H9 (cell line): Measurements from ENCODE around the gene TAGLN3. TPM values are rescaled to one million over a fixed set of nuclear protein-coding genes. Genes with fewer than 3 reads are reported as not detected.

ENCODE experiments used
- DNase-seq: peaks from one replicate; pipeline ENCODE4 v3.0.0-alpha.2; 2017
- H2AFZ ChIP-seq: one replicate; pipeline ENCODE4 v1.6.1; 2013; ENCODE audit warnings: mild to moderate bottlenecking, low read length, control low read depth, moderate library complexity
- H2AK5ac ChIP-seq: 2 replicates; pipeline ENCODE4 v1.6.1; 2013; ENCODE audit warnings: low read length, control low read depth, mixed read lengths; ENCODE audit not compliant: insufficient read length
- H2BK120ac ChIP-seq: one replicate; pipeline ENCODE4 v1.6.1; 2013; ENCODE audit warnings: low read depth, mild to moderate bottlenecking, low read length, control low read depth, inconsistent platforms; ENCODE audit not compliant: poor library complexity, severe bottlenecking
- H2BK12ac ChIP-seq: 2 replicates; pipeline ENCODE4 v1.6.1; 2013; ENCODE audit warnings: low read length, control low read depth, mixed read lengths, low read depth; ENCODE audit not compliant: insufficient read length
- H2BK15ac ChIP-seq: 2 replicates; pipeline ENCODE4 v1.6.1; 2013; ENCODE audit warnings: low read depth, low read length, control low read depth
- H2BK20ac ChIP-seq: one replicate; pipeline ENCODE4 v1.6.1; 2013; ENCODE audit warnings: low read depth, mild to moderate bottlenecking, low read length, control low read depth, inconsistent platforms; ENCODE audit not compliant: poor library complexity, severe bottlenecking
- H2BK5ac ChIP-seq: 2 replicates; pipeline ENCODE4 v1.6.1; 2013; ENCODE audit warnings: low read length, control low read depth, mixed read lengths; ENCODE audit not compliant: insufficient read length
- H3K14ac ChIP-seq: 2 replicates; pipeline ENCODE4 v1.6.1; 2013; ENCODE audit warnings: low read length, control low read depth; ENCODE audit not compliant: insufficient read depth
- H3K18ac ChIP-seq: 2 replicates; pipeline ENCODE4 v1.6.1; 2013; ENCODE audit warnings: low read depth, mild to moderate bottlenecking, mixed read lengths, low read length, control low read depth; ENCODE audit not compliant: insufficient read length
- H3K23ac ChIP-seq: 2 replicates; pipeline ENCODE4 v1.6.1; 2013; ENCODE audit warnings: low read length, control low read depth, mixed read lengths, low read depth; ENCODE audit not compliant: insufficient read length
- H3K23me2 ChIP-seq: 2 replicates; pipeline ENCODE4 v1.6.1; 2013; ENCODE audit warnings: low read depth, mild to moderate bottlenecking, mixed read lengths, low read length, control low read depth; ENCODE audit not compliant: insufficient read length, poor library complexity, severe bottlenecking
- H3K27ac ChIP-seq: 2 replicates; pipeline ENCODE4 v1.5.1; 2013; ENCODE audit warnings: low read length, control low read depth, mixed read lengths, low read depth; ENCODE audit not compliant: insufficient read length
- H3K27me3 ChIP-seq: 2 replicates; pipeline ENCODE4 v1.6.1; 2013; ENCODE audit warnings: low read length, control low read depth, inconsistent platforms; ENCODE audit not compliant: insufficient read depth
- H3K4ac ChIP-seq: 2 replicates; pipeline ENCODE4 v1.6.1; 2013; ENCODE audit warnings: low read depth, mild to moderate bottlenecking, control low read depth, inconsistent platforms, low read length, moderate library complexity
- H3K4me1 ChIP-seq: 2 replicates; pipeline ENCODE4 v1.6.1; 2013; ENCODE audit warnings: low read length, control low read depth, inconsistent platforms; ENCODE audit not compliant: insufficient read depth
- H3K4me2 ChIP-seq: 2 replicates; pipeline ENCODE4 v1.6.1; 2013; ENCODE audit warnings: low read length, control low read depth, mixed read lengths; ENCODE audit not compliant: insufficient read length, insufficient read depth
- H3K56ac ChIP-seq: 2 replicates; pipeline ENCODE4 v1.6.1; 2013; ENCODE audit warnings: low read depth, mild to moderate bottlenecking, mixed read lengths, low read length, control low read depth; ENCODE audit not compliant: insufficient read length
- H3K79me1 ChIP-seq: 2 replicates; pipeline ENCODE4 v1.6.1; 2013; ENCODE audit warnings: low read depth, mild to moderate bottlenecking, moderate library complexity, low read length, control low read depth, inconsistent platforms; ENCODE audit not compliant: insufficient read depth, poor library complexity, severe bottlenecking
- H3K79me2 ChIP-seq: 2 replicates; pipeline ENCODE4 v1.6.1; 2013; ENCODE audit warnings: low read length, control low read depth, inconsistent platforms; ENCODE audit not compliant: insufficient read depth
- H3K9ac ChIP-seq: 2 replicates; pipeline ENCODE4 v1.6.1; 2013; ENCODE audit warnings: low read length, control low read depth, mixed read lengths; ENCODE audit not compliant: insufficient read length; ENCODE audit errors: extremely low read depth
- H3K9me3 ChIP-seq: one replicate; pipeline ENCODE4 v1.6.1; 2013; ENCODE audit warnings: low read depth, low read length, inconsistent platforms; ENCODE audit not compliant: control insufficient read depth
- H3T11ph ChIP-seq: one replicate; pipeline ENCODE4 v1.6.1; 2013; ENCODE audit warnings: mild to moderate bottlenecking, low read length, control low read depth, inconsistent platforms
- H4K20me1 ChIP-seq: one replicate; pipeline ENCODE4 v1.6.1; 2013; ENCODE audit not compliant: control insufficient read depth, insufficient read length, insufficient read depth
- H4K5ac ChIP-seq: 2 replicates; pipeline ENCODE4 v1.6.1; 2013; ENCODE audit warnings: low read depth, mild to moderate bottlenecking, mixed read lengths, low read length, control low read depth; ENCODE audit not compliant: insufficient read length
- H4K8ac ChIP-seq: replicated peaks from 2 replicates; pipeline ENCODE4 v1.6.1; 2013; ENCODE audit warnings: low read length, control low read depth, mixed read lengths, low read depth; ENCODE audit not compliant: insufficient read length
- H4K91ac ChIP-seq: 2 replicates; pipeline ENCODE4 v1.6.1; 2013; ENCODE audit warnings: low read depth, mild to moderate bottlenecking, moderate library complexity, mixed read lengths, low read length, control low read depth; ENCODE audit not compliant: insufficient read length
- H3K27ac Mint-ChIP-seq, 3 experiments: 2 replicates in 2 of 3; 3 replicates in 1 of 3; pipeline ENCODE4 v1.8.0; 2020 to 2021; ENCODE audit warnings: mixed read lengths in 3 of 3, mild to moderate bottlenecking in 1 of 3, moderate library complexity in 1 of 3
- H3K27me3 Mint-ChIP-seq: 2 replicates; pipeline ENCODE4 v1.8.0; 2021; ENCODE audit warnings: low read depth, mild to moderate bottlenecking, moderate library complexity, mixed read lengths
- H3K36me3 Mint-ChIP-seq, 3 experiments: 2 replicates in 2 of 3; 3 replicates in 1 of 3; pipeline ENCODE4 v1.8.0; 2020 to 2021; ENCODE audit warnings: low read depth in 3 of 3, mixed read lengths in 3 of 3; ENCODE audit not compliant: insufficient read depth in 1 of 3
- H3K4me1 Mint-ChIP-seq, 2 experiments: 2 replicates each; pipeline ENCODE4 v1.8.0; 2020; ENCODE audit warnings: mixed read lengths in 2 of 2
- H3K4me3 Mint-ChIP-seq, 2 experiments: 2 replicates in 1 of 2; 3 replicates in 1 of 2; pipeline ENCODE4 v1.8.0; 2020 to 2021; ENCODE audit warnings: mild to moderate bottlenecking in 2 of 2, mixed read lengths in 2 of 2, moderate library complexity in 1 of 2
- H3K9me3 Mint-ChIP-seq, 2 experiments: 2 replicates in 1 of 2; 3 replicates in 1 of 2; pipeline ENCODE4 v1.8.0; 2020; ENCODE audit warnings: mild to moderate bottlenecking in 2 of 2, mixed read lengths in 2 of 2, moderate library complexity in 1 of 2
- WGBS: extraction: QIAGEN DNeasy Blood & Tissue Kit; methylation state at CpG from one replicate; pipeline ENCODE4 v1.1.7; 2013; ENCODE audit warnings: missing lambda C conversion rate, low lambda C conversion rate, mixed read lengths; ENCODE audit not compliant: insufficient read length; ENCODE audit errors: extremely low coverage; 5-methylcytosine and 5-hydroxymethylcytosine counted together
- total RNA-seq: library from RNA; stranded (reverse); gene quantifications from 2 replicates; pipeline ENCODE4 v1.2.1, GENCODE V29; 2021
- TF ChIP-seq, protein P1 (sequence below): fragments of 200-600 bp; sonication (generic); conservative IDR thresholded peaks from 3 replicates; pipeline ENCODE4 v1.8.0; 2021; ENCODE audit warnings: antibody characterized with exemption, mild to moderate bottlenecking

Gene TAGLN3
- total RNA-seq, 1 experiment from 2014 or later = 6.4 TPM

DNA sequence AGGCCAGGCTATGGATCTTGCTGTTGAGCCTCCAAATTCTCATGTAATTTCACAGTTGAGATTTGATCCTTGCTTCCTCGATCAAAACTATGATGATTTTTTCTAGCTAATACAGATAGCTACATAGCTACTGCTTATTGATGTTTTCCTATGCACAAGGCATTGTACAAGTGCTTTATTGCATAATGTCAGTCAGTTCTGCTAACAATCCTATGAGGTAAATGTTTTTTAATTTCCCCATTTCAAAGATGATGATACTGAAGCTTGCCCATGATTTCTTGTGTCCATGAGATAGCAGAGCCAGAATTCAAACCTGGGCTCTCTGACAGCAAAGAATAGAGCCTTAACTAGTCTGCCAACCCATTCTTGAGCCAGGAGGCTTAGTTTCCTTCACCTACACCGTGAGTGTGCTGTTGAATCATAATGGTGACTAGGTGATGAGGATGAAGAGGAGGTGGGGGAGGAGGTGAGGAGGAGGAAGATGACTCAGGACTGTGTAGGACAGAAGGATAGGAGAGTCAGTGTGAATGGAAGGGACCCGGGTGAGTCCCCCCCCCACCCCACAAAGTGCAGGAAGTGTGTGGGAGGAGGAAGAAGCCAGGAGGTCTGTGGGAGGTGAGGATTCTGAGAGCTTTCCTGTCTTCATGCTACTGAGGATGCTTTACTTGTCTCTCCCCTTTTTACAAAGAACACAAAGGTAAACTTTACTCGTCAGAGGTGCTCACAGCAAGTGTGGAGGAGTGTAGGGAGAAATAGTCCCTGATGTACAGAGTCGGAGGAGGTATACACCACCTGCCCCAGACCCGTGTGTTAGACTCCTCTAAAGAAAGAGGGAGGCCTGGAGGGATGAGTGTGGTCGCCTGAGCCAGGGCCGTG is 3.6 kb downstream of the TAGLN3 start:
- Histone ChIP-seq H2BK20ac (no peak overlapping the region), H4K8ac (no peak overlapping the region), H3K4me2 (no peak overlapping the region), H3K23ac (no peak overlapping the region), H2AFZ (no peak overlapping the region), H3K18ac (no peak overlapping the region), H3T11ph (no peak overlapping the region), H3K79me2 (no peaks in the 10 kb centered on the region), H3K79me1 (no peaks in the 10 kb centered on the region), H3K56ac (no peak overlapping the region), H3K9ac (no peak overlapping the region), H2BK120ac (no peak overlapping the region), H2BK15ac (no peak overlapping the region), H3K27me3 (no peaks in the 10 kb centered on the region), H3K14ac (no peak overlapping the region), H2AK5ac (no peak overlapping the region), H2BK5ac (no peak overlapping the region), H3K4ac (no peak overlapping the region), H4K5ac (no peak overlapping the region), H4K20me1 (no peaks in the 10 kb centered on the region), H2BK12ac (no peak overlapping the region), H4K91ac (no peak overlapping the region), H3K4me1 (0 out of 2 replicates have a peak, but pooled peaks cover 7% of the 10 kb centered on the region), H3K27ac (no peak overlapping the region), H3K23me2 (peaks cover 15% of the 10 kb centered on the region), H3K9me3 (no peaks in the 10 kb centered on the region)
- no peak for DNase-seq
- WGBS = no CpG with 5 or more reads among the region's 8 CpGs
- Mint-ChIP-seq H3K27me3 (peaks cover 22% of the 10 kb centered on the region), H3K36me3 (peaks cover 0 to 12% (median 5%) of the 10 kb centered on the region in 3 experiments; a peak in 4 of 7 replicates), H3K4me3 (peak overlapping the region in 1 of 2 experiments; percentile 6; a peak in 1 of 5 replicates), H3K27ac (no peak overlapping the region), H3K4me1 (peaks cover 32 to 51% of the 10 kb centered on the region in 2 experiments), H3K9me3 (no peaks in the 10 kb centered on the region)
- TF ChIP-seq, protein P1, sequence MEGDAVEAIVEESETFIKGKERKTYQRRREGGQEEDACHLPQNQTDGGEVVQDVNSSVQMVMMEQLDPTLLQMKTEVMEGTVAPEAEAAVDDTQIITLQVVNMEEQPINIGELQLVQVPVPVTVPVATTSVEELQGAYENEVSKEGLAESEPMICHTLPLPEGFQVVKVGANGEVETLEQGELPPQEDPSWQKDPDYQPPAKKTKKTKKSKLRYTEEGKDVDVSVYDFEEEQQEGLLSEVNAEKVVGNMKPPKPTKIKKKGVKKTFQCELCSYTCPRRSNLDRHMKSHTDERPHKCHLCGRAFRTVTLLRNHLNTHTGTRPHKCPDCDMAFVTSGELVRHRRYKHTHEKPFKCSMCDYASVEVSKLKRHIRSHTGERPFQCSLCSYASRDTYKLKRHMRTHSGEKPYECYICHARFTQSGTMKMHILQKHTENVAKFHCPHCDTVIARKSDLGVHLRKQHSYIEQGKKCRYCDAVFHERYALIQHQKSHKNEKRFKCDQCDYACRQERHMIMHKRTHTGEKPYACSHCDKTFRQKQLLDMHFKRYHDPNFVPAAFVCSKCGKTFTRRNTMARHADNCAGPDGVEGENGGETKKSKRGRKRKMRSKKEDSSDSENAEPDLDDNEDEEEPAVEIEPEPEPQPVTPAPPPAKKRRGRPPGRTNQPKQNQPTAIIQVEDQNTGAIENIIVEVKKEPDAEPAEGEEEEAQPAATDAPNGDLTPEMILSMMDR = no peak
